Measurements from ENCODE around the gene POLG.

Gene POLG

DNA sequence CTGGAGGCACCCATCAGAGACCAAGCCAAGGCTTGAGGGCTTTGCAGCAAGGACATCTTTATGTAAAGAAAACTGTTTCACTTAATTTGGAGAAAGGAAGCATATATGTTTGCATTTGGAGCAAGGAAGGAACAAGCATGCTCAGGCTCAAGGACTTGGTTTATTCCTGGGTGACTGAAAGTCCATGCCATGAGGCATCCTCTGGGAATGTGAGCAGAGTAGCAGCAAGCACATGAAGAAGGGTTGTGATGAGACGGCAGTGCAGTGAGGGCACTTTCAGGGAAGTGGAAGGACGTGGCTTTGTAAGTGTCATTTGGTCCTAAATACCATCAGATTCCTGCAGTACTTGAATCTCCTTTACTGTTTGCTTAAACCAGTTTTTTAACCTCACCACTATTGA lies 26.8 kb downstream of the POLG start:
- Histone ChIP-seq H3K9me3 (ENCODE audit: control insufficient read depth, low read length) (no peaks in the 10 kb centered on the region), H3K36me3 (ENCODE audit: control insufficient read depth, insufficient read depth, low read length) (peaks cover 53% of the 10 kb centered on the region), H3K4me1 (ENCODE audit: control insufficient read depth, insufficient read depth, low read length) (no peaks in the 10 kb centered on the region), H3K27ac (ENCODE audit: insufficient read depth, low read depth, low read length, poor library complexity, severe bottlenecking) (no peak overlapping the region), H3K4me3 (ENCODE audit: insufficient read depth, low read depth, low read length) (no peak overlapping the region), H3K27me3 (ENCODE audit: control insufficient read depth, insufficient read depth, low read length, poor library complexity, severe bottlenecking) (no peaks in the 10 kb centered on the region)
- WGBS, 2 experiments = 88 to 96% methylated on average over 2 of the region's 2 CpGs

DNA sequence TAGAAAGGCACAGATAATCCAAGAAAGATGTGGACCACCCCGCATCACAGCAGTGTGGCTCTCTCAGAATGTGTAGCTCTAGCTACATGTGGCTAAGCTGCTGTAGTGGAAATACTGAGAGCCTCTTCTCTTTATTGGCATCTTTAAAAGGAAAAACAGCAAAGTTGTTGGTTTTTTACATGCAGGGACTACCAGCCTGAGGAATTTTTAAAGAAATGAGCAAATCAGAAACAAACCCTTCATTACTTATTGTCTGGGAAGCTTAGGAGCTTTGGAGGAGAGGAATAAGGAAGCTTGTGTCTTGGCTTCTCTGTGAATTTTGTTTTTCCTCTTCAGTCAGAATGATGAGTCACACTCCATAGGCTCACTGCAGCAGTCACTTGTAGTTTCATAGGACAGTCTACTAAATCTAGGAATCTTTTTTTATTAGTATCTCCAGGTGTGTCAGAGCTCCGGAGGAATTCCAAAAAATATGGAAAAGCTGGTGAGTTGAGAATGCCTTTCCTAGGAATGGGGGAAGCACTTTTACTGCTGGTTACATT lies 27.5 kb downstream of the POLG start:
- H3K4me1 ChIP-seq (ENCODE audit: control insufficient read depth, insufficient read depth, low read length) = no peaks in the 10 kb centered on the region
- no peak overlapping the region for H3K27ac ChIP-seq (ENCODE audit: insufficient read depth, low read depth, low read length, poor library complexity, severe bottlenecking)
- WGBS, 2 experiments = 96% methylated on average over 2 of the region's 2 CpGs
- H3K4me3 ChIP-seq (ENCODE audit: insufficient read depth, low read depth, low read length) = no peak overlapping the region
- H3K36me3 ChIP-seq (ENCODE audit: control insufficient read depth, insufficient read depth, low read length) = peaks cover 54% of the 10 kb centered on the region
- no peaks in the 10 kb centered on the region for H3K9me3 ChIP-seq (ENCODE audit: control insufficient read depth, low read length)
- H3K27me3 ChIP-seq (ENCODE audit: control insufficient read depth, insufficient read depth, low read length, poor library complexity, severe bottlenecking) = no peaks in the 10 kb centered on the region

DNA sequence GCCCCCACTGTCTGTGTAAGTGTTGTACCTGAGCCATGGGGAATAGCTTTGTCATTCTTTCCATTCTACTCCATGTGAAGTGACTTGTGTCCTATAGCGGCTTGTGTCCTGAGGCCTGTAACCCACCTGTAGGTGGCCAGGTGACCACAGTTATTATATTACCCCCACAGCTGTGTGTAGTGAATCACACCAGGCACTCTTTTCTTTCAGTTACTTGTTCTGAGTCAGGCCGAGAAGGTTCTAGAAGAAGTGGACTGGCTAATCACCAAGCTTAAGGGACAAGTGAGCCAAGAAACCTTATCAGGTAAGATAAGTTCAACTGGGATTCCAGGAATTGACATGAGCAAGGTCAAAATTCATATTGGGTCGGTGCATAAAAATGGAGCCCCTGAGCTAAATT lies 29.2 kb downstream of the POLG start:
- Histone ChIP-seq H3K27ac (ENCODE audit: insufficient read depth, low read depth, low read length, poor library complexity, severe bottlenecking) (no peak overlapping the region), H3K36me3 (ENCODE audit: control insufficient read depth, insufficient read depth, low read length) (peaks cover 68% of the 10 kb centered on the region), H3K4me1 (ENCODE audit: control insufficient read depth, insufficient read depth, low read length) (no peaks in the 10 kb centered on the region), H3K9me3 (ENCODE audit: control insufficient read depth, low read length) (no peaks in the 10 kb centered on the region), H3K27me3 (ENCODE audit: control insufficient read depth, insufficient read depth, low read length, poor library complexity, severe bottlenecking) (no peaks in the 10 kb centered on the region), H3K4me3 (ENCODE audit: insufficient read depth, low read depth, low read length) (no peak overlapping the region)
- WGBS, 2 experiments = 93 to 95% methylated on average over 3 of the region's 3 CpGs

DNA sequence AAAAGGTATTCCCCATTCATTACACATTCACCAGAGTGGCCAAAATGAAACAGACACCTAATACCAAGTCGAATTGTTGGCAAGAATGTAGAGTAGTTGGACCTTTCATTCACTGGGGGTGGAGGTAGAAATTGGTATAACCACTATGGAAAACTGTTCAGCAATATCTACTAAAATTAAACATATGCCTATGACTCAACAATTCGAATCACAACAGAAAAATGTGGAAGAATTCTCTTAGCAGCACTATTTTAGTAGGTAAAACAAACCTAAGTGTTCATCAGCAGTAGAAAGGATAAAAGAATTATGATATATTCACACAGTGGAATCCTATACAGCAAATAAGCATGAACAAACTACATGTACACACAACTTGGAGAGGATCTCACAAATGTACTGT lies 30.6 kb downstream of the POLG start:
- WGBS, 2 experiments = 83 to 100% methylated on average over 1 of the region's 2 CpGs
- no peak overlapping the region for H3K4me3 ChIP-seq (ENCODE audit: insufficient read depth, low read depth, low read length)
- H3K36me3 ChIP-seq (ENCODE audit: control insufficient read depth, insufficient read depth, low read length) = peaks cover 68% of the 10 kb centered on the region
- H3K4me1 ChIP-seq (ENCODE audit: control insufficient read depth, insufficient read depth, low read length) = no peaks in the 10 kb centered on the region
- no peaks in the 10 kb centered on the region for H3K9me3 ChIP-seq (ENCODE audit: control insufficient read depth, low read length)
- no peaks in the 10 kb centered on the region for H3K27me3 ChIP-seq (ENCODE audit: control insufficient read depth, insufficient read depth, low read length, poor library complexity, severe bottlenecking)
- no peak overlapping the region for H3K27ac ChIP-seq (ENCODE audit: insufficient read depth, low read depth, low read length, poor library complexity, severe bottlenecking)

DNA sequence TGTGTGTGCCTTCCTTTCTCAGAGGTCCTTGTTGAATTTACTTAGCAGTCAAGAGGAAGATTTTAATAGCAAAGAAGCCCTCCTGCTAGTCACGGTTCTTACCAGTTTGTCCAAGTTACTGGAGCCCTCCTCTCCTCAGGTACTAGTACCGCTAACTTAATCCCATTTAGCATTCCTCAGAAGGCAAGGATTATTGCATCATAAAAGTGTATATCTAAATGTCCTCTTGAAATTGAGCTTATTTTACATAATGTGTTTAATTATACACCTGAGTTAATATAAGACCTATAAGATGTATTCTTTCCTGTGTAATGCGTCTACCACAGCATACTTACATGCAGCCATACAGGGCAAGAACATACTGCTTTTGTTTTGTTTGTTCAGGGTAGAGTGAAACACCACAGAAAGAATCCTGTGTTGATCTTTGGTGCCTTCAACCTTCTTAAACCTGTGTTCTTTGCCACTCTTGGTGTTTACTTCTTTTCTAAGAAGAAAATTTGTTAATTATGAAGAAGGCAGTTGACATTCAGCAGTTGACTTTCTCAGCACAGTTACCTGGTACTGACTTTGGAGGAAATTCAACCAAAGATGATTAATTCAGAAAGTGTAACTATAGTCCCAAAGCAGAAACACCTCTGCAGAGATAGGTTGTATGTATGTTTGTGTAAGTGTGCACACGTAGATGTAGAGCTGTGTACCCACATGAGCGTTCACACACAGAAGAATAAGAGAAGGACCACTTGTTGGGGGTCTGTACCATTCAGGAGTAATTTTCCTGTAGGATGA lies 33.1 kb downstream of the POLG start:
- Histone ChIP-seq H3K27ac (ENCODE audit: insufficient read depth, low read depth, low read length, poor library complexity, severe bottlenecking) (no peak overlapping the region), H3K4me3 (ENCODE audit: insufficient read depth, low read depth, low read length) (no peak overlapping the region), H3K36me3 (ENCODE audit: control insufficient read depth, insufficient read depth, low read length) (peaks cover 52% of the 10 kb centered on the region), H3K4me1 (ENCODE audit: control insufficient read depth, insufficient read depth, low read length) (no peaks in the 10 kb centered on the region), H3K27me3 (ENCODE audit: control insufficient read depth, insufficient read depth, low read length, poor library complexity, severe bottlenecking) (no peaks in the 10 kb centered on the region), H3K9me3 (ENCODE audit: control insufficient read depth, low read length) (no peaks in the 10 kb centered on the region)
- WGBS, 2 experiments = 93 to 98% methylated on average over 4 to 5 of the region's 5 CpGs

DNA sequence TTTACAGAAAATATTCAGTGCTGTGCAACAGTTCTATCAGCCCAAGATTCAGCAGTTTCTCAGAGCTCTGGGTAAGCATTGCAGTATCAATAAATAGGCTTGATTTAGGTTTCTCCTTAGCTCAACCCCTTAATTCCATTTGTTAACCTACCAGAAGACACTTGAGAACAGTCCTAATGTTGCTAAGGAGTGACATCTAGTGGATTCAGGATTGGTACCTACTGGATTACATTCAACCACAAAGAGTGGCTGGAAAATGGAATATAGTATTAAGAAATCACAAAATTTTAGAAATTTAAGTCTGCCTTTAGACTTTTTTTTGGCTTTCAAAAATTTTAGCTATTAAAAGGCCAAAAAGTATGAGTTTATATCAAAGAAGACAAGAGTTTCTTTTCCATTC lies 34.7 kb downstream of the POLG start:
- Histone ChIP-seq H3K36me3 (ENCODE audit: control insufficient read depth, insufficient read depth, low read length) (peaks cover 42% of the 10 kb centered on the region), H3K9me3 (ENCODE audit: control insufficient read depth, low read length) (no peaks in the 10 kb centered on the region), H3K27ac (ENCODE audit: insufficient read depth, low read depth, low read length, poor library complexity, severe bottlenecking) (no peak overlapping the region), H3K4me1 (ENCODE audit: control insufficient read depth, insufficient read depth, low read length) (no peaks in the 10 kb centered on the region), H3K27me3 (ENCODE audit: control insufficient read depth, insufficient read depth, low read length, poor library complexity, severe bottlenecking) (no peaks in the 10 kb centered on the region), H3K4me3 (ENCODE audit: insufficient read depth, low read depth, low read length) (no peak overlapping the region)

DNA sequence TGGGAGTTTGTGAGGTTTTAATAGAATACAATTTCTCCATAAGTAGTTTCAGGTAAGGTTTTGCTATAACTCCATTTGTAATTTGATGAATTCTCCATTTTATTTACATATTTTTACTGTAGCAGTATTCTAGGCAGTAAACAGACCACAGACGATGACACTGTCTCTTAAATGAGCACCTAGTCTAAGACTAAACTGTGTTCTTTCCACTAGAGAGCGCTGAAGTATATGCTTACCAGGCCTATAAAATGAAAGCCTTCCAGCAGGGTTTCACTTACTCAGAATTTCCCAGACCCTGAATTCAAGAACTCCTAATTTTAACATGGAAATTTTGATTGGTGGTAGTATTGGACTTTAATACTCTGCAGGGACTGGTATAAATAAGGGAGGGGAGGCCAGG lies 41.6 kb downstream of the POLG start:
- H3K4me1 ChIP-seq (ENCODE audit: control insufficient read depth, insufficient read depth, low read length) = no peaks in the 10 kb centered on the region
- no peak overlapping the region for H3K4me3 ChIP-seq (ENCODE audit: insufficient read depth, low read depth, low read length)
- peaks cover 46% of the 10 kb centered on the region for H3K36me3 ChIP-seq (ENCODE audit: control insufficient read depth, insufficient read depth, low read length)
- no peaks in the 10 kb centered on the region for H3K27me3 ChIP-seq (ENCODE audit: control insufficient read depth, insufficient read depth, low read length, poor library complexity, severe bottlenecking)
- WGBS, 2 experiments = 97 to 100% methylated on average over 2 of the region's 2 CpGs
- no peak overlapping the region for H3K27ac ChIP-seq (ENCODE audit: insufficient read depth, low read depth, low read length, poor library complexity, severe bottlenecking)
- H3K9me3 ChIP-seq (ENCODE audit: control insufficient read depth, low read length) = no peaks in the 10 kb centered on the region

DNA sequence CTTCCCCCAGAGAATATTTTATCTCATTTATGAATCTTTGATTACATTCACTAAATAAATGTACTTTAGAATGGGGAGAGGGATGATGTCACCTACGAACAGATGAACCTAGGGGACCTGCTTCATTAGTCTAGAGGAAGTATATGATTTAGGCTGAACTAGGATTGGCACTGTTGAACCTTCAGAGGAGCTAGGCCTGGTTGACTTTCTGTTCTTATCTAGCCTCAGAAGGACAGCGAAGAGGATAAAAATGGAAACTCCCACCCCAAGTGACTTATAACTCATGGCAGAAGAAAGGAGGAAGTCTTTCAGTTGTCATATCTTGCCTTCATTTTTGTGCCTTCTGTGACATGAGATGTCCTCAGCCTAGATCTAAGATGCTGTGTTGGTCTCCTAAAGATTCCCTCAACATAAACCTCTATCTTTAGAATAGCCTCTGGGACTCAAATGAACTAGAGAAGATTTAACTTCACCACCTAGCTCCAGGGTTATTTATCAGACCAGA lies 42.6 kb downstream of the POLG start:
- Histone ChIP-seq H3K4me3 (ENCODE audit: insufficient read depth, low read depth, low read length) (no peak overlapping the region), H3K4me1 (ENCODE audit: control insufficient read depth, insufficient read depth, low read length) (no peaks in the 10 kb centered on the region), H3K9me3 (ENCODE audit: control insufficient read depth, low read length) (no peaks in the 10 kb centered on the region), H3K36me3 (ENCODE audit: control insufficient read depth, insufficient read depth, low read length) (peaks cover 51% of the 10 kb centered on the region), H3K27ac (ENCODE audit: insufficient read depth, low read depth, low read length, poor library complexity, severe bottlenecking) (no peak overlapping the region), H3K27me3 (ENCODE audit: control insufficient read depth, insufficient read depth, low read length, poor library complexity, severe bottlenecking) (no peaks in the 10 kb centered on the region)
- WGBS, 2 experiments = 89 to 96% methylated on average over 2 of the region's 2 CpGs

DNA sequence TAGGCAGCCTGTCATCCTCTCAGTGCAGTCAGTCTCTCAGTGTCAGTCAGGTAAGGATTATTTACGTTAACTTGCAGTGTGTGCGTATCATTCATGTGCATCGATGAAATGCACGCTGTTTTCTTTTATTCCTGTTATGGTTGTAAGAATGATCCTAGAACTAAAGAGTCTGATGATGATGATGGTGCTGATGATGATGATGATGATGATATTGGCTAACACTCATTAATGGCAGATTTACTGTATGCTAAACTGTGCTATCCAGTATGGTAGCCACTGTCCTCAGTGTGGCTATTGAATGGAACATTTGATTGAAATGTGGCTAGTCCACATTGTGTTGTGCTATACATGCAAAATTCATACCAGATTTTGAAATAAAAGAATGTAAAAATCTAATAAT lies 51.4 kb downstream of the POLG start:
- no peaks in the 10 kb centered on the region for H3K27me3 ChIP-seq (ENCODE audit: control insufficient read depth, insufficient read depth, low read length, poor library complexity, severe bottlenecking)
- H3K4me1 ChIP-seq (ENCODE audit: control insufficient read depth, insufficient read depth, low read length) = no peaks in the 10 kb centered on the region
- 98 to 99% methylated on average over 4 of the region's 4 CpGs for WGBS, 2 experiments
- H3K9me3 ChIP-seq (ENCODE audit: control insufficient read depth, low read length) = no peaks in the 10 kb centered on the region
- H3K4me3 ChIP-seq (ENCODE audit: insufficient read depth, low read depth, low read length) = no peak overlapping the region
- H3K27ac ChIP-seq (ENCODE audit: insufficient read depth, low read depth, low read length, poor library complexity, severe bottlenecking) = no peak overlapping the region
- peaks cover 69% of the 10 kb centered on the region for H3K36me3 ChIP-seq (ENCODE audit: control insufficient read depth, insufficient read depth, low read length)

DNA sequence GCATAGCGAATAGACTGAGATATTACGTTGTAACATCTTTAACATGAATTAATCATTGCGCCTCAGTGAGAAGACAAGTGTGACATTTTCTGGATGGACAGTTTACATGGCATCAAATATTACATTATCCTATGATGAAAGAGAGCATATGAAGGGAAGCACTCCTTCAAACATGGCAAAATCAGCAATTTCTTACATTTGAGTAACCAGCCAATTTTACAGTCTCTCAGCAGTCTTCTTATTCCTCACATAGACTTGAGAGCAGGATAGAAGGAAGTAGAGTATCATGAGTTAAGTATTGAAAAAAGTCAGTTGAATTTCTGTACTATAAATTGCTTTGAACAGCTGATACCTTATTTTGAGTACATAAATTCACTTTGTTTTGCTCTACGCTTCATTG lies 52.0 kb downstream of the POLG start:
- Histone ChIP-seq H3K27me3 (ENCODE audit: control insufficient read depth, insufficient read depth, low read length, poor library complexity, severe bottlenecking) (no peaks in the 10 kb centered on the region), H3K4me1 (ENCODE audit: control insufficient read depth, insufficient read depth, low read length) (no peaks in the 10 kb centered on the region), H3K9me3 (ENCODE audit: control insufficient read depth, low read length) (no peaks in the 10 kb centered on the region), H3K27ac (ENCODE audit: insufficient read depth, low read depth, low read length, poor library complexity, severe bottlenecking) (no peak overlapping the region), H3K36me3 (ENCODE audit: control insufficient read depth, insufficient read depth, low read length) (peaks cover 65% of the 10 kb centered on the region), H3K4me3 (ENCODE audit: insufficient read depth, low read depth, low read length) (no peak overlapping the region)
- 99 to 100% methylated on average over 4 of the region's 4 CpGs for WGBS, 2 experiments
